SU-DHL-6 (cell line): ENCODE results near the gene TGFB2.

Experiments used
- EZH2phosphoT487 ChIP-seq: fragments of 200-600 bp; sonication (generic), shearing (Covaris generic); conservative IDR thresholded peaks from 2 replicates; pipeline ENCODE4 v1.6.1; 2018; ENCODE audit warnings: mild to moderate bottlenecking, antibody characterized with exemption, low read length, moderate library complexity, mixed read lengths
- TF ChIP-seq, protein P1 (sequence below): fragments of 200-600 bp; sonication (generic); IDR thresholded peaks from one replicate; pipeline ENCODE4 v1.5.1; 2017; ENCODE audit warnings: antibody characterized with exemption, mild to moderate bottlenecking, low read length, moderate library complexity; ENCODE audit not compliant: insufficient read depth, poor library complexity, severe bottlenecking

DNA sequence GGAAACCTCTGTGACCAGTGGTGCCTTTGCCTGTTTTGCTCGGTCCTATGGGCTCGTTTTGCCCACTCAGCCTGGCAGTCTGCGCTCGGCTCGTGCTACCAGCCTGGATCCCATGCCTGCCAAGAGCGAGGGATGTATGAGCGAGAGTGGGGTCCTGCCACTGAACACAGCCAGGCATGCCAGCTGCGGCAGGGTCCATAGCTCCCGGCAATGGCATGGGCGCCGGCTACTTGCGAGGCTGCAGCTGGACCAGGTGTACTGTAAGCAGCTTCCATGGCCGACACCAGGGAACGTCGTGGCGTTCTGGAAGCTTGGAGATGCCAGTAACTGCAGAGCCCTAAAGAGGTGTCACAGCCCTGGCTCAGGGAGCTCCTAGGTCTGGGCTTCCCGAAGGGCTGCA, 22.4 kb upstream of the TGFB2 start:
- TF ChIP-seq, protein P1, sequence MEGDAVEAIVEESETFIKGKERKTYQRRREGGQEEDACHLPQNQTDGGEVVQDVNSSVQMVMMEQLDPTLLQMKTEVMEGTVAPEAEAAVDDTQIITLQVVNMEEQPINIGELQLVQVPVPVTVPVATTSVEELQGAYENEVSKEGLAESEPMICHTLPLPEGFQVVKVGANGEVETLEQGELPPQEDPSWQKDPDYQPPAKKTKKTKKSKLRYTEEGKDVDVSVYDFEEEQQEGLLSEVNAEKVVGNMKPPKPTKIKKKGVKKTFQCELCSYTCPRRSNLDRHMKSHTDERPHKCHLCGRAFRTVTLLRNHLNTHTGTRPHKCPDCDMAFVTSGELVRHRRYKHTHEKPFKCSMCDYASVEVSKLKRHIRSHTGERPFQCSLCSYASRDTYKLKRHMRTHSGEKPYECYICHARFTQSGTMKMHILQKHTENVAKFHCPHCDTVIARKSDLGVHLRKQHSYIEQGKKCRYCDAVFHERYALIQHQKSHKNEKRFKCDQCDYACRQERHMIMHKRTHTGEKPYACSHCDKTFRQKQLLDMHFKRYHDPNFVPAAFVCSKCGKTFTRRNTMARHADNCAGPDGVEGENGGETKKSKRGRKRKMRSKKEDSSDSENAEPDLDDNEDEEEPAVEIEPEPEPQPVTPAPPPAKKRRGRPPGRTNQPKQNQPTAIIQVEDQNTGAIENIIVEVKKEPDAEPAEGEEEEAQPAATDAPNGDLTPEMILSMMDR, result no peak
- no peak for TF ChIP-seq EZH2phosphoT487
